WERI-Rb-1 (cell line): Measurements from ENCODE around the gene KCNMA1.

Experiments
- DNase-seq: peaks from one replicate; pipeline ENCODE4 v3.0.0-alpha.2; 2020
- H3K27ac ChIP-seq: fragments of 250-450 bp; sonication (Bioruptor Pico); 2 replicates; pipeline ENCODE4 v1.5.1; 2020; ENCODE audit warnings: mild to moderate bottlenecking, moderate library complexity
- H3K27me3 ChIP-seq: fragments of 250-450 bp; sonication (Bioruptor Pico); 2 replicates; pipeline ENCODE4 v1.5.1; 2021; ENCODE audit warnings: mild to moderate bottlenecking, low read depth, moderate library complexity; ENCODE audit not compliant: insufficient read depth, severe bottlenecking
- H3K36me3 ChIP-seq: fragments of 250-450 bp; sonication (Bioruptor Pico); 2 replicates; pipeline ENCODE4 v1.5.1; 2020; ENCODE audit warnings: mild to moderate bottlenecking, moderate library complexity
- H3K4me3 ChIP-seq: 2 replicates; pipeline ENCODE4 v1.5.1; 2011; ENCODE audit warnings: low read depth, mild to moderate bottlenecking, control low read depth, low read length
- H3K9me3 ChIP-seq: fragments of 250-450 bp; sonication (Bioruptor Pico); 2 replicates; pipeline ENCODE4 v1.5.1; 2021; ENCODE audit warnings: mild to moderate bottlenecking, moderate library complexity; ENCODE audit not compliant: severe bottlenecking
- TF ChIP-seq, protein P1 (sequence below): IDR thresholded peaks from 2 replicates; pipeline ENCODE4 v1.5.1; 2011; ENCODE audit warnings: low read depth, mild to moderate bottlenecking, control low read depth, inconsistent platforms, low read length

KCNMA1 gene

DNA sequence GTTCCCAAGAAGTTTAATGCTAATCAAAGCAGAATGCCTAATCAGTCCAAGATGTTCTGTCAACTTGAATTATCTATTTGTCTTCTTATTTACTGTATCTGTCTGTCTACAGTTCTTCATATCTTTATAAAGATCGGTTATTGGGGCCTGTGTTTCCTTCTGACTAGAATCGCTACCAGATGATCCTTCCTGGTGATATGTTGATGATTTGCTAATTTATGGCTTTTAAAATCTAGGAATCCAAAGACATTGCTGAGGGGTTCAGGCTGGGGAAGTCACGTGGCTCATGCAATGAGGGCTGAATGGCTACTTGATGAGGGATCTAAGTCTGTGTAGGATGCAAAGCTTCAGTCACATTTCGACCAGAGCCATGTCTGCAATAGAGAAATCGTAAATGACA is 536.3 kb downstream of the KCNMA1 start:
- TF ChIP-seq, protein P1, sequence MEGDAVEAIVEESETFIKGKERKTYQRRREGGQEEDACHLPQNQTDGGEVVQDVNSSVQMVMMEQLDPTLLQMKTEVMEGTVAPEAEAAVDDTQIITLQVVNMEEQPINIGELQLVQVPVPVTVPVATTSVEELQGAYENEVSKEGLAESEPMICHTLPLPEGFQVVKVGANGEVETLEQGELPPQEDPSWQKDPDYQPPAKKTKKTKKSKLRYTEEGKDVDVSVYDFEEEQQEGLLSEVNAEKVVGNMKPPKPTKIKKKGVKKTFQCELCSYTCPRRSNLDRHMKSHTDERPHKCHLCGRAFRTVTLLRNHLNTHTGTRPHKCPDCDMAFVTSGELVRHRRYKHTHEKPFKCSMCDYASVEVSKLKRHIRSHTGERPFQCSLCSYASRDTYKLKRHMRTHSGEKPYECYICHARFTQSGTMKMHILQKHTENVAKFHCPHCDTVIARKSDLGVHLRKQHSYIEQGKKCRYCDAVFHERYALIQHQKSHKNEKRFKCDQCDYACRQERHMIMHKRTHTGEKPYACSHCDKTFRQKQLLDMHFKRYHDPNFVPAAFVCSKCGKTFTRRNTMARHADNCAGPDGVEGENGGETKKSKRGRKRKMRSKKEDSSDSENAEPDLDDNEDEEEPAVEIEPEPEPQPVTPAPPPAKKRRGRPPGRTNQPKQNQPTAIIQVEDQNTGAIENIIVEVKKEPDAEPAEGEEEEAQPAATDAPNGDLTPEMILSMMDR, result no peak

DNA sequence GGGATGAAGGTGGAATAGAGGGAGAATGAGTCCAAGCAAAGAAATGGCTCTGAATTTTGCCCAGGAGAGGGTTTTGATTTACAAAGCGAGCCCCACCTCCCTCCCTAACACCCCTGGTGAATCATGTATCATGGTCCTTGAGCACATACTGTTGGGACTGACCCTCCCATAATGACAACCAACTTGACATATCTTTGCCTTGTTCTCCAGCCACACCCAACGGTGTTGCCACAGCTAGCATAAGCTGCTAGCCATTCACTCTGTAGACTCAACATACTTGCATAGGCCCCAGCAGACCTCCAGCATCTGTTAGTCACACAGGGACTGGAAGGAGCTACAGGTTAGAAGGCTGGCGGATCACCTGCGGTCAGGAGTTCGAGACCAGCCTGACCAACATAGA is 538.5 kb downstream of the KCNMA1 start:
- Histone ChIP-seq H3K36me3 (no peaks in the 10 kb centered on the region), H3K4me3 (no peak overlapping the region), H3K9me3 (no peaks in the 10 kb centered on the region), H3K27ac (no peak overlapping the region), H3K27me3 (no peaks in the 10 kb centered on the region)
- no peak for DNase-seq
- TF ChIP-seq, protein P1, result no peak

More for the DNA sequence above, 536.3 kb downstream of the KCNMA1 start:
- H3K4me3 ChIP-seq, result no peak overlapping the region
- no peaks in the 10 kb centered on the region for H3K9me3 ChIP-seq
- no peaks in the 10 kb centered on the region for H3K27me3 ChIP-seq
- DNase-seq, result no peak
- H3K27ac ChIP-seq, result no peak overlapping the region
- no peaks in the 10 kb centered on the region for H3K36me3 ChIP-seq

DNA sequence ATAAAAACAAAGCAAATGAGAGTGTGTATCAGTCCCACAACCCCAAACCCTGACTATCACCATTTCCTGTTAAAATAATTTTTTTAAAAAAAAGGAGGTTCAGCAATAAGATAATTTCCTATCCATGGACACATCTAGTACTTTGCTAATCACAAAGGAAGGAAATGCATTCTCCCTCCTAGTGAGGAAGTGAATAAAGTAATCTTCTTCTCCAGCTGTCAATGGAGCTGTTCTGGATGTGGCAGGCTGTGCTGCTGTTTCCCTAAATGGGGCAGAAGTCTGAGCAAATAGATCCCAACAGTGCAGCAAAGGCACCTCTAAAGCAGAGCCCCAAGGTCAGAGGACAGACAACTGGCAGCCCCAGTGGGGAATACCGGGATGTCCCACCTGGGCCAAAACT is 540.0 kb downstream of the KCNMA1 start:
- TF ChIP-seq, protein P1, result no peak
- Histone ChIP-seq H3K36me3 (no peaks in the 10 kb centered on the region), H3K27me3 (no peaks in the 10 kb centered on the region), H3K27ac (no peak overlapping the region), H3K9me3 (no peaks in the 10 kb centered on the region), H3K4me3 (no peak overlapping the region)
- no peak for DNase-seq

DNA sequence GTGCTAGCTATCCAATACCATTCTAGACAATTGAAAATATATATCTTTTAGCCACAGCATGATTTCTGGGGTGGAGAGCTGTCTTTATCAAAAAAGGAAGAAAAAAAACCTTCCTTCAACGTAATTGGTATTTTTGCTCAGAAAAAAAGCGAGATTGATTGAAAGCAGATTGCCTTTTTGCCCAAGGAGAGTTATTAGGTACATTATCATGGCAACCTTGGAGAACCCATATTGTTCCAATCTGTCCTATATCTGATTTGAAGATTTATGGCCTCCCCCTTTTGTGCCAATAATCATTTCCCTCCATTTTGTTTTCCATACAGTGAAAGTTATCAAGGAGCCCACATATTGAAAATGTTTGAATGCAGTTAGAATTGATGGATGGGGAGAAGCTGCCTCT is 544.5 kb downstream of the KCNMA1 start:
- TF ChIP-seq, protein P1, result no peak
- Histone ChIP-seq H3K36me3 (no peaks in the 10 kb centered on the region), H3K4me3 (no peak overlapping the region), H3K9me3 (no peaks in the 10 kb centered on the region), H3K27ac (no peak overlapping the region), H3K27me3 (no peaks in the 10 kb centered on the region)
- DNase-seq, result no peak

DNA sequence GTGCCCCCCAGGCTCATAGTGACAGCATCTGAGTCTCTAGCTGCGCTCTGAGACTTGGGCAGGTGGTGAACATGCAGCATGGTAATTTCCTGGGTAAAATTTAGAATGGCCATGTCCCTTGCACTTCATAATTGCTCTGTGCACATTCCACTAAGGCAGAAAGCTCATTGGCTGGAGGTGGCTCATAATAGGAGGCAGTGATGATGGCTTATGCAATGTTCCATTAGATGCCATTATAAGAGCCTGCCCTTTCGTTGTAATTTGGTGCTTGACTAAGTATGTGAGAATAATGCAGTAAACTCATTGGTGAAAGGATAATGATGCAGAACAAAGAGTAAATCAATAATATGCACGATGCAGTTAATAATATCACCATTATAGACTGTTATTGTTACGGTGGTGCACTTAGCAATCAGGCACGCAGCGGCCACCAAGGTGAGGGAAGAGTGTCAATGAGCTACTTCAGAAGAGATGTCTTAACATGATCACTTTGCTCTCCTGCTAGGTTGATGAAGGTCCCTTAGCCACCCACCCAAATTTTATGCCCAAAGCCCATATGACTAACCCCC is 545.9 kb downstream of the KCNMA1 start:
- Histone ChIP-seq H3K27ac (no peak overlapping the region), H3K36me3 (no peaks in the 10 kb centered on the region), H3K9me3 (no peaks in the 10 kb centered on the region), H3K4me3 (no peak overlapping the region), H3K27me3 (no peaks in the 10 kb centered on the region)
- TF ChIP-seq, protein P1, result no peak
- no peak for DNase-seq
